Endothelial cell of umbilical vein (primary cell): Measurements from ENCODE around the gene PEAR1.

Experiments
- CTCF ChIP-seq, 2 donors: IDR thresholded peaks; 1 replicate in 1 of 2; 2 replicates in 1 of 2; pipeline ENCODE4 v1.5.1; 2011; ENCODE audit warnings: low read length in 2 of 2, mild to moderate bottlenecking in 2 of 2, moderate library complexity in 2 of 2, control low read depth in 1 of 2, inconsistent platforms in 1 of 2, low read depth in 1 of 2; ENCODE audit not compliant: insufficient read depth in 1 of 2; ENCODE audit errors: extremely low read depth in 1 of 2
- EZH2 ChIP-seq: IDR thresholded peaks from 2 replicates; pipeline ENCODE4 v1.6.1; 2012; ENCODE audit warnings: borderline replicate concordance, low read depth, mild to moderate bottlenecking, moderate library complexity, low read length, inconsistent platforms; ENCODE audit not compliant: severe bottlenecking
- JUN ChIP-seq: IDR thresholded peaks from 2 replicates; pipeline ENCODE4 v1.6.1; 2011; ENCODE audit warnings: borderline replicate concordance, low read depth; ENCODE audit not compliant: insufficient read length, insufficient read depth
- MAX ChIP-seq: IDR thresholded peaks from 2 replicates; pipeline ENCODE4 v1.6.1; 2011; ENCODE audit not compliant: insufficient read depth, insufficient read length
- MYC ChIP-seq: IDR thresholded peaks from one replicate; pipeline ENCODE4 v1.6.1; 2011; ENCODE audit warnings: mild to moderate bottlenecking, low read depth, low read length
- POLR2A ChIP-seq: IDR thresholded peaks from 2 replicates; pipeline ENCODE4 v1.6.1; 2012; ENCODE audit warnings: low read depth, mild to moderate bottlenecking, control low read depth, low read length
- POLR2AphosphoS5 ChIP-seq: IDR thresholded peaks from 2 replicates; pipeline ENCODE4 v1.6.1; 2012; ENCODE audit warnings: low read depth, mild to moderate bottlenecking, control low read depth, low read length, moderate library complexity; ENCODE audit not compliant: insufficient read depth

GRCh38 chr1:156880473-156880872, 13.0 kb upstream of the PEAR1 start:
- no peak for TF ChIP-seq POLR2AphosphoS5
- TF ChIP-seq POLR2A, result no peak
- no peak for TF ChIP-seq CTCF (IDR thresholded peaks at IDR 0.05; ENCODE audit: extremely low read depth in 1 of 2, insufficient read depth in 1 of 2, low read depth in 1 of 2, low read length in 2 of 2)
- no peak for TF ChIP-seq EZH2
- no peak for TF ChIP-seq JUN
- no peak for TF ChIP-seq MAX
- TF ChIP-seq MYC, result no peak
